Measurements from ENCODE around the gene GTF2IRD1. TPM values are rescaled to one million over a fixed set of nuclear protein-coding genes. Genes with fewer than 3 reads are reported as not detected.
A peak's percentile ranks its signal among the peaks of the same experiment; 100 is the strongest.

Gene GTF2IRD1
- total RNA-seq, 1 donor from 2014 or later: 48.7 TPM

- H3K4me1 Mint-ChIP-seq (ENCODE audit: unreplicated experiment): peaks cover 33% of the 10 kb centered on the region
- TF ChIP-seq CTCF (IDR thresholded peaks at IDR 0.05): no peak
- no peaks in the 10 kb centered on the region for H3K27me3 Mint-ChIP-seq (ENCODE audit: unreplicated experiment)
- no peak overlapping the region for H3K4me3 Mint-ChIP-seq (ENCODE audit: unreplicated experiment)
- H3K9me3 Mint-ChIP-seq (ENCODE audit: unreplicated experiment): no peaks in the 10 kb centered on the region
- H3K27ac Mint-ChIP-seq (ENCODE audit: unreplicated experiment): no peak overlapping the region
- H3K36me3 Mint-ChIP-seq (ENCODE audit: unreplicated experiment): peaks cover 3% of the 10 kb centered on the region
- no peak for DNase-seq (ENCODE audit: extremely low spot score, unreplicated experiment)
These were observed 128.8 kb downstream of the GTF2IRD1 start for GRCh38 chr7:74582447-74583039.

- Mint-ChIP-seq H3K4me1 (ENCODE audit: unreplicated experiment) (peaks cover 43% of the 10 kb centered on the region), H3K27me3 (ENCODE audit: unreplicated experiment) (no peaks in the 10 kb centered on the region), H3K9me3 (ENCODE audit: unreplicated experiment) (no peaks in the 10 kb centered on the region), H3K36me3 (ENCODE audit: unreplicated experiment) (peaks cover 3% of the 10 kb centered on the region), H3K4me3 (ENCODE audit: unreplicated experiment) (no peak overlapping the region), H3K27ac (ENCODE audit: unreplicated experiment) (no peak overlapping the region)
- no peak for TF ChIP-seq CTCF (IDR thresholded peaks at IDR 0.05)
- DNase-seq (ENCODE audit: extremely low spot score, unreplicated experiment): no peak
These were observed 129.9 kb downstream of the GTF2IRD1 start for GRCh38 chr7:74583630-74584029.

GRCh38 chr7:74584160-74584954, 130.7 kb downstream of the GTF2IRD1 start:
- Mint-ChIP-seq H3K4me1 (ENCODE audit: unreplicated experiment) (peaks cover 43% of the 10 kb centered on the region), H3K27me3 (ENCODE audit: unreplicated experiment) (no peaks in the 10 kb centered on the region), H3K9me3 (ENCODE audit: unreplicated experiment) (no peaks in the 10 kb centered on the region), H3K36me3 (ENCODE audit: unreplicated experiment) (no peaks in the 10 kb centered on the region), H3K27ac (ENCODE audit: unreplicated experiment) (no peak overlapping the region), H3K4me3 (ENCODE audit: unreplicated experiment) (no peak overlapping the region)
- DNase-seq (ENCODE audit: extremely low spot score, unreplicated experiment): no peak
- TF ChIP-seq CTCF (IDR thresholded peaks at IDR 0.05): no peak

GRCh38 chr7:74585844-74586243, 132.1 kb downstream of the GTF2IRD1 start:
- no peak for TF ChIP-seq CTCF (IDR thresholded peaks at IDR 0.05)

More at GRCh38 chr7:74585844-74586243, 132.1 kb downstream of the GTF2IRD1 start:
- no peak for DNase-seq (ENCODE audit: extremely low spot score, unreplicated experiment)
- Mint-ChIP-seq H3K4me3 (ENCODE audit: unreplicated experiment) (no peak overlapping the region), H3K9me3 (ENCODE audit: unreplicated experiment) (no peaks in the 10 kb centered on the region), H3K27ac (ENCODE audit: unreplicated experiment) (peak overlapping the region; percentile 93), H3K4me1 (ENCODE audit: unreplicated experiment) (peaks cover 30% of the 10 kb centered on the region), H3K27me3 (ENCODE audit: unreplicated experiment) (no peaks in the 10 kb centered on the region), H3K36me3 (ENCODE audit: unreplicated experiment) (peaks cover 5% of the 10 kb centered on the region)

Measured in osteocyte (in vitro differentiated cells).